ENCODE results near the gene CNTNAP2.

GRCh38 chr7:147990079-147990478 lies 1873.5 kb downstream of the CNTNAP2 start:
- TF ChIP-seq POLR2A (IDR thresholded peaks at IDR 0.05; ENCODE audit: low read length) (no peak), GATA1 (IDR thresholded peaks at IDR 0.05; ENCODE audit: low read depth, low read length) (no peak)
